Measurements from ENCODE around the gene MIPEP. TPM values are rescaled to one million over a fixed set of nuclear protein-coding genes. Genes with fewer than 3 reads are reported as not detected.
"Not testable (repeated sequence)": the region's sequence is repeated elsewhere in the genome, so short reads cannot be mapped to it uniquely, and the experiment has no call there.

MIPEP gene
- polyA plus RNA-seq, 1 donor (not counting 4 experiments of a cell fraction or from before 2014, with no cell fraction given) = 35.0 TPM

- no peak for DNase-seq (ENCODE audit: low read depth, low spot score)
- peak overlapping the region; percentile 95 for H3K9ac ChIP-seq (ENCODE audit: control insufficient read depth, extremely low read depth, insufficient read depth, low read length)
- peak; percentile 62 for FAIRE-seq
- peak overlapping the region; percentile 97 for H3K4me2 ChIP-seq (ENCODE audit: control insufficient read depth, extremely low read depth, insufficient read depth, low read depth, low read length)
- H3K79me2 ChIP-seq (ENCODE audit: control insufficient read depth, insufficient read depth, low read length) = peaks cover 15% of the 10 kb centered on the region
- H4K20me1 ChIP-seq (ENCODE audit: control insufficient read depth, extremely low read depth, insufficient read depth, low read length) = no peaks in the 10 kb centered on the region
- H2AFZ ChIP-seq (ENCODE audit: control insufficient read depth, low read length) = peak overlapping the region; percentile 58
- peaks cover 12% of the 10 kb centered on the region for H3K4me1 ChIP-seq (ENCODE audit: control insufficient read depth, extremely low read depth, insufficient read depth, low read length)
- no peaks in the 10 kb centered on the region for H3K9me1 ChIP-seq (ENCODE audit: control insufficient read depth, extremely low read depth, insufficient read depth, low read length)
- H3K9me3 ChIP-seq (ENCODE audit: control insufficient read depth, low read depth, low read length) = no peaks in the 10 kb centered on the region
- TF ChIP-seq EZH2 (IDR thresholded peaks at IDR 0.05; ENCODE audit: low read length) (no peak), CTCF (optimal IDR thresholded peaks at IDR 0.05 in 1 of 3, IDR thresholded peaks at IDR 0.05 in 1 of 3, conservative IDR thresholded peaks at IDR 0.05 in 1 of 3; ENCODE audit: extremely low read depth in 1 of 3, insufficient read depth in 2 of 3, low read length in 3 of 3) (peak in 2 of 3 experiments; percentile 40 to 47)
- dilution Hi-C loops (cut with MboI; ENCODE audit: extremely low pct_ligation_motif_present, low sequenced_read_pairs) = no loop called here
- peak overlapping the region; percentile 74 to 95 (median 91) for H3K4me3 ChIP-seq (ENCODE audit: control insufficient read depth in 2 of 3, extremely low read depth in 1 of 3, insufficient read depth in 2 of 3, low read depth in 1 of 3, low read length in 3 of 3)
- no peaks in the 10 kb centered on the region for H3K27me3 ChIP-seq (ENCODE audit: control insufficient read depth, extremely low read depth, insufficient read depth, low read length)
- H3K27ac ChIP-seq (ENCODE audit: control insufficient read depth, insufficient read depth, low read length) = peak overlapping the region; percentile 91
- H3K36me3 ChIP-seq (ENCODE audit: control insufficient read depth in 2 of 2, extremely low read depth in 1 of 2, insufficient read depth in 2 of 2, low read length in 2 of 2) = peaks cover 0 to 2% of the 10 kb centered on the region in 2 experiments
Observed at GRCh38 chr13:23889615-23890607, 711 bp upstream of the MIPEP start.

GRCh38 chr13:23884361-23884760 is 4.8 kb downstream of the MIPEP start:
- H3K27ac ChIP-seq (ENCODE audit: control insufficient read depth, insufficient read depth, low read length); H3K4me2 ChIP-seq (ENCODE audit: control insufficient read depth, extremely low read depth, insufficient read depth, low read depth, low read length); H3K9me3 ChIP-seq (ENCODE audit: control insufficient read depth, low read depth, low read length); H3K4me1 ChIP-seq (ENCODE audit: control insufficient read depth, extremely low read depth, insufficient read depth, low read length); dilution Hi-C loops (cut with MboI; ENCODE audit: extremely low pct_ligation_motif_present, low sequenced_read_pairs); H3K36me3 ChIP-seq (ENCODE audit: control insufficient read depth in 2 of 2, extremely low read depth in 1 of 2, insufficient read depth in 2 of 2, low read length in 2 of 2); H3K9me1 ChIP-seq (ENCODE audit: control insufficient read depth, extremely low read depth, insufficient read depth, low read length); H2AFZ ChIP-seq (ENCODE audit: control insufficient read depth, low read length); H4K20me1 ChIP-seq (ENCODE audit: control insufficient read depth, extremely low read depth, insufficient read depth, low read length); H3K9ac ChIP-seq (ENCODE audit: control insufficient read depth, extremely low read depth, insufficient read depth, low read length); DNase-seq (ENCODE audit: low read depth, low spot score); FAIRE-seq; H3K27me3 ChIP-seq (ENCODE audit: control insufficient read depth, extremely low read depth, insufficient read depth, low read length); H3K4me3 ChIP-seq (ENCODE audit: control insufficient read depth in 2 of 3, extremely low read depth in 1 of 3, insufficient read depth in 2 of 3, low read depth in 1 of 3, low read length in 3 of 3): not testable (repeated sequence)
- peaks cover 15% of the 10 kb centered on the region for H3K79me2 ChIP-seq (ENCODE audit: control insufficient read depth, insufficient read depth, low read length)
